H9 (cell line): ENCODE results near the gene AGL. TPM values are rescaled to one million over a fixed set of nuclear protein-coding genes. Genes with fewer than 3 reads are reported as not detected.

Experiments used
- DNase-seq: peaks from one replicate; pipeline ENCODE4 v3.0.0-alpha.2; 2017
- H2AFZ ChIP-seq: one replicate; pipeline ENCODE4 v1.6.1; 2013; ENCODE audit warnings: mild to moderate bottlenecking, low read length, control low read depth, moderate library complexity
- H2AK5ac ChIP-seq: 2 replicates; pipeline ENCODE4 v1.6.1; 2013; ENCODE audit warnings: low read length, control low read depth, mixed read lengths; ENCODE audit not compliant: insufficient read length
- H2BK120ac ChIP-seq: one replicate; pipeline ENCODE4 v1.6.1; 2013; ENCODE audit warnings: low read depth, mild to moderate bottlenecking, low read length, control low read depth, inconsistent platforms; ENCODE audit not compliant: poor library complexity, severe bottlenecking
- H2BK12ac ChIP-seq: 2 replicates; pipeline ENCODE4 v1.6.1; 2013; ENCODE audit warnings: low read length, control low read depth, mixed read lengths, low read depth; ENCODE audit not compliant: insufficient read length
- H2BK15ac ChIP-seq: 2 replicates; pipeline ENCODE4 v1.6.1; 2013; ENCODE audit warnings: low read depth, low read length, control low read depth
- H2BK20ac ChIP-seq: one replicate; pipeline ENCODE4 v1.6.1; 2013; ENCODE audit warnings: low read depth, mild to moderate bottlenecking, low read length, control low read depth, inconsistent platforms; ENCODE audit not compliant: poor library complexity, severe bottlenecking
- H2BK5ac ChIP-seq: 2 replicates; pipeline ENCODE4 v1.6.1; 2013; ENCODE audit warnings: low read length, control low read depth, mixed read lengths; ENCODE audit not compliant: insufficient read length
- H3K14ac ChIP-seq: 2 replicates; pipeline ENCODE4 v1.6.1; 2013; ENCODE audit warnings: low read length, control low read depth; ENCODE audit not compliant: insufficient read depth
- H3K18ac ChIP-seq: 2 replicates; pipeline ENCODE4 v1.6.1; 2013; ENCODE audit warnings: low read depth, mild to moderate bottlenecking, mixed read lengths, low read length, control low read depth; ENCODE audit not compliant: insufficient read length
- H3K23ac ChIP-seq: 2 replicates; pipeline ENCODE4 v1.6.1; 2013; ENCODE audit warnings: low read length, control low read depth, mixed read lengths, low read depth; ENCODE audit not compliant: insufficient read length
- H3K23me2 ChIP-seq: 2 replicates; pipeline ENCODE4 v1.6.1; 2013; ENCODE audit warnings: low read depth, mild to moderate bottlenecking, mixed read lengths, low read length, control low read depth; ENCODE audit not compliant: insufficient read length, poor library complexity, severe bottlenecking
- H3K27ac ChIP-seq: 2 replicates; pipeline ENCODE4 v1.5.1; 2013; ENCODE audit warnings: low read length, control low read depth, mixed read lengths, low read depth; ENCODE audit not compliant: insufficient read length
- H3K27me3 ChIP-seq: 2 replicates; pipeline ENCODE4 v1.6.1; 2013; ENCODE audit warnings: low read length, control low read depth, inconsistent platforms; ENCODE audit not compliant: insufficient read depth
- H3K4ac ChIP-seq: 2 replicates; pipeline ENCODE4 v1.6.1; 2013; ENCODE audit warnings: low read depth, mild to moderate bottlenecking, control low read depth, inconsistent platforms, low read length, moderate library complexity
- H3K4me1 ChIP-seq: 2 replicates; pipeline ENCODE4 v1.6.1; 2013; ENCODE audit warnings: low read length, control low read depth, inconsistent platforms; ENCODE audit not compliant: insufficient read depth
- H3K4me2 ChIP-seq: 2 replicates; pipeline ENCODE4 v1.6.1; 2013; ENCODE audit warnings: low read length, control low read depth, mixed read lengths; ENCODE audit not compliant: insufficient read length, insufficient read depth
- H3K56ac ChIP-seq: 2 replicates; pipeline ENCODE4 v1.6.1; 2013; ENCODE audit warnings: low read depth, mild to moderate bottlenecking, mixed read lengths, low read length, control low read depth; ENCODE audit not compliant: insufficient read length
- H3K79me1 ChIP-seq: 2 replicates; pipeline ENCODE4 v1.6.1; 2013; ENCODE audit warnings: low read depth, mild to moderate bottlenecking, moderate library complexity, low read length, control low read depth, inconsistent platforms; ENCODE audit not compliant: insufficient read depth, poor library complexity, severe bottlenecking
- H3K79me2 ChIP-seq: 2 replicates; pipeline ENCODE4 v1.6.1; 2013; ENCODE audit warnings: low read length, control low read depth, inconsistent platforms; ENCODE audit not compliant: insufficient read depth
- H3K9ac ChIP-seq: 2 replicates; pipeline ENCODE4 v1.6.1; 2013; ENCODE audit warnings: low read length, control low read depth, mixed read lengths; ENCODE audit not compliant: insufficient read length; ENCODE audit errors: extremely low read depth
- H3K9me3 ChIP-seq: one replicate; pipeline ENCODE4 v1.6.1; 2013; ENCODE audit warnings: low read depth, low read length, inconsistent platforms; ENCODE audit not compliant: control insufficient read depth
- H3T11ph ChIP-seq: one replicate; pipeline ENCODE4 v1.6.1; 2013; ENCODE audit warnings: mild to moderate bottlenecking, low read length, control low read depth, inconsistent platforms
- H4K20me1 ChIP-seq: one replicate; pipeline ENCODE4 v1.6.1; 2013; ENCODE audit not compliant: control insufficient read depth, insufficient read length, insufficient read depth
- H4K5ac ChIP-seq: 2 replicates; pipeline ENCODE4 v1.6.1; 2013; ENCODE audit warnings: low read depth, mild to moderate bottlenecking, mixed read lengths, low read length, control low read depth; ENCODE audit not compliant: insufficient read length
- H4K8ac ChIP-seq: replicated peaks from 2 replicates; pipeline ENCODE4 v1.6.1; 2013; ENCODE audit warnings: low read length, control low read depth, mixed read lengths, low read depth; ENCODE audit not compliant: insufficient read length
- H4K91ac ChIP-seq: 2 replicates; pipeline ENCODE4 v1.6.1; 2013; ENCODE audit warnings: low read depth, mild to moderate bottlenecking, moderate library complexity, mixed read lengths, low read length, control low read depth; ENCODE audit not compliant: insufficient read length
- H3K27ac Mint-ChIP-seq, 3 experiments: 2 replicates in 2 of 3; 3 replicates in 1 of 3; pipeline ENCODE4 v1.8.0; 2020 to 2021; ENCODE audit warnings: mixed read lengths in 3 of 3, mild to moderate bottlenecking in 1 of 3, moderate library complexity in 1 of 3
- H3K27me3 Mint-ChIP-seq: 2 replicates; pipeline ENCODE4 v1.8.0; 2021; ENCODE audit warnings: low read depth, mild to moderate bottlenecking, moderate library complexity, mixed read lengths
- H3K36me3 Mint-ChIP-seq, 3 experiments: 2 replicates in 2 of 3; 3 replicates in 1 of 3; pipeline ENCODE4 v1.8.0; 2020 to 2021; ENCODE audit warnings: low read depth in 3 of 3, mixed read lengths in 3 of 3; ENCODE audit not compliant: insufficient read depth in 1 of 3
- H3K4me1 Mint-ChIP-seq, 2 experiments: 2 replicates each; pipeline ENCODE4 v1.8.0; 2020; ENCODE audit warnings: mixed read lengths in 2 of 2
- H3K4me3 Mint-ChIP-seq, 2 experiments: 2 replicates in 1 of 2; 3 replicates in 1 of 2; pipeline ENCODE4 v1.8.0; 2020 to 2021; ENCODE audit warnings: mild to moderate bottlenecking in 2 of 2, mixed read lengths in 2 of 2, moderate library complexity in 1 of 2
- H3K9me3 Mint-ChIP-seq, 2 experiments: 2 replicates in 1 of 2; 3 replicates in 1 of 2; pipeline ENCODE4 v1.8.0; 2020; ENCODE audit warnings: mild to moderate bottlenecking in 2 of 2, mixed read lengths in 2 of 2, moderate library complexity in 1 of 2
- WGBS: extraction: QIAGEN DNeasy Blood & Tissue Kit; methylation state at CpG from one replicate; pipeline ENCODE4 v1.1.7; 2013; ENCODE audit warnings: missing lambda C conversion rate, low lambda C conversion rate, mixed read lengths; ENCODE audit not compliant: insufficient read length; ENCODE audit errors: extremely low coverage; 5-methylcytosine and 5-hydroxymethylcytosine counted together
- total RNA-seq: library from RNA; stranded (reverse); gene quantifications from 2 replicates; pipeline ENCODE4 v1.2.1, GENCODE V29; 2021
- TF ChIP-seq, protein P1 (sequence below): fragments of 200-600 bp; sonication (generic); conservative IDR thresholded peaks from 3 replicates; pipeline ENCODE4 v1.8.0; 2021; ENCODE audit warnings: antibody characterized with exemption, mild to moderate bottlenecking

AGL gene
- total RNA-seq, 1 experiment from 2014 or later: 24.0 TPM

DNA sequence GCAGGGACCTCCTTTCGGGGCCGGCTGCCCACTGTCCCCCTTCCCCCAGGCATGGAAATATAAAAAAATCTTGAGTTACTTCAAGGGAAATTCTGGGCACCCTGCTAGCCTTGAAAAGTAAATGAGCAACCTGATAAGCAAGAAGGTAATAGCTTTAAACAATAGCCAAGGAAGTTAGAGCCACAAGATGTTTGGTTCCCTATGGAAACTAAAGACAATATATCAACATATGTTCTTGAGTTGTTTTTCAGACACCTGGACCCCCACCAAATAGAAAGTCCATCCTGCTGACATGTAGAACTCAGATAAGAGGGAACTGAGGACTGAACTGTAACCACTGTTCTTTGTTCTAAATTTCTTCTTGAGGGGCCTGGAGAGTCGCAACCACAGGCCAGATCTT is 100.3 kb downstream of the AGL start:
- Mint-ChIP-seq H3K9me3 (no peaks in the 10 kb centered on the region), H3K27me3 (no peaks in the 10 kb centered on the region), H3K4me3 (no peak overlapping the region), H3K4me1 (0 out of 4 replicates have a peak, but pooled peaks cover 0 to 3% of the 10 kb centered on the region in 2 experiments), H3K36me3 (peaks cover 0 to under 1% (median 0%) of the 10 kb centered on the region in 3 experiments; a peak in 1 of 7 replicates), H3K27ac (no peak overlapping the region; a peak in 1 of 7 replicates)
- Histone ChIP-seq H2AK5ac (no peak overlapping the region), H3K18ac (no peak overlapping the region), H2BK12ac (no peak overlapping the region), H2BK120ac (no peak overlapping the region), H2AFZ (no peak overlapping the region), H3K23ac (no peak overlapping the region), H3K9ac (no peak overlapping the region), H2BK5ac (no peak overlapping the region), H3K4me1 (no peaks in the 10 kb centered on the region), H2BK20ac (no peak overlapping the region), H2BK15ac (no peak overlapping the region), H3K14ac (no peak overlapping the region), H3K23me2 (no peaks in the 10 kb centered on the region), H3K56ac (no peak overlapping the region), H4K20me1 (no peaks in the 10 kb centered on the region), H3K4me2 (no peak overlapping the region), H4K5ac (no peak overlapping the region), H3K27ac (no peak overlapping the region), H3K27me3 (no peaks in the 10 kb centered on the region), H4K8ac (no peak overlapping the region), H3T11ph (no peak overlapping the region), H3K9me3 (no peaks in the 10 kb centered on the region), H3K4ac (no peak overlapping the region), H4K91ac (no peak overlapping the region), H3K79me2 (no peaks in the 10 kb centered on the region), H3K79me1 (no peaks in the 10 kb centered on the region)
- no peak for DNase-seq
- TF ChIP-seq, protein P1, sequence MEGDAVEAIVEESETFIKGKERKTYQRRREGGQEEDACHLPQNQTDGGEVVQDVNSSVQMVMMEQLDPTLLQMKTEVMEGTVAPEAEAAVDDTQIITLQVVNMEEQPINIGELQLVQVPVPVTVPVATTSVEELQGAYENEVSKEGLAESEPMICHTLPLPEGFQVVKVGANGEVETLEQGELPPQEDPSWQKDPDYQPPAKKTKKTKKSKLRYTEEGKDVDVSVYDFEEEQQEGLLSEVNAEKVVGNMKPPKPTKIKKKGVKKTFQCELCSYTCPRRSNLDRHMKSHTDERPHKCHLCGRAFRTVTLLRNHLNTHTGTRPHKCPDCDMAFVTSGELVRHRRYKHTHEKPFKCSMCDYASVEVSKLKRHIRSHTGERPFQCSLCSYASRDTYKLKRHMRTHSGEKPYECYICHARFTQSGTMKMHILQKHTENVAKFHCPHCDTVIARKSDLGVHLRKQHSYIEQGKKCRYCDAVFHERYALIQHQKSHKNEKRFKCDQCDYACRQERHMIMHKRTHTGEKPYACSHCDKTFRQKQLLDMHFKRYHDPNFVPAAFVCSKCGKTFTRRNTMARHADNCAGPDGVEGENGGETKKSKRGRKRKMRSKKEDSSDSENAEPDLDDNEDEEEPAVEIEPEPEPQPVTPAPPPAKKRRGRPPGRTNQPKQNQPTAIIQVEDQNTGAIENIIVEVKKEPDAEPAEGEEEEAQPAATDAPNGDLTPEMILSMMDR: no peak
- no CpG with 5 or more reads among the region's 3 CpGs for WGBS
